ENCODE results near the gene GRK5.
"Not testable (repeated sequence)": the region's sequence is repeated elsewhere in the genome, so short reads cannot be mapped to it uniquely, and the experiment has no call there.

GRK5 gene

DNA sequence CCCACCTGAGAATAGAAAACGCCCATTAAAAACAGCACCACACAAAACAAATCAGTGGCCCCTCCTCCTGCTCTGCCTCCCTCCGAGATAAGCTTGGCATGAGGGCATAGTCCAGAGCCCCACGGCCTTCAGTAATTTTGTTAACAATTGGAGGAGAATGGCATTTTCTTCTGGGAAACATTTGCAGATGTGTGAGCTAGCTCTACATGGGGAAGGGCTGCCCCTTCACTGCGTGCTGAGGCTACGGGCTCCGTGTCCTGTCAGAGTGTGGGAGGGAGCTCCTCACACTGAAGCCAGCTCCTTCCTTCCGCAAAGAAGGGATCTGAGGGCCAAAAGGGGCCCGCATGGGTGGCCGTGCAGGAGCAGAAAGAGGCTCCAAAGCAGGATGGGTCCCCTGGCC is 15.2 kb downstream of the GRK5 start:
- DNase-seq (ENCODE audit: low read depth) = no peak

DNA sequence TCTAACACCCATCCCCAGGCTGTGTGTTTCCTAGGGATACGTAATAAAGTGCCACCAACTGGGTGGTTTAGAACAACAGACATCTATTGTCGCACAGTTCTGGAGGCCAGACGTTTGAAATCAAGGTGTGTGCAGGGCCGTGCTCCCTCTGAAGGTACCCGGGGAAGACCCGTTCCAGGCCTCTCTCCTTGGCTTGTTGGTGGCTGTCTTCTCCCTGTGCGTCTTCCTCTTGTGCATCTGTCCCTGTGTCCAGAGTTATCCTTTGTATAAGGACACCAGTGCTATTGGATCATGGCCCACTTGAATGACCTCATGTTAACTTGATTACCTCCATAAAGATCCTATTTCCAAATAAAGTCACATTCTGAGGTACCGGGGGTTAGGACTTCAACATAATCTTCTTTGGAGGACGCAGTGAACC is 15.6 kb downstream of the GRK5 start:
- DNase-seq (ENCODE audit: low read depth) = no peak

DNA sequence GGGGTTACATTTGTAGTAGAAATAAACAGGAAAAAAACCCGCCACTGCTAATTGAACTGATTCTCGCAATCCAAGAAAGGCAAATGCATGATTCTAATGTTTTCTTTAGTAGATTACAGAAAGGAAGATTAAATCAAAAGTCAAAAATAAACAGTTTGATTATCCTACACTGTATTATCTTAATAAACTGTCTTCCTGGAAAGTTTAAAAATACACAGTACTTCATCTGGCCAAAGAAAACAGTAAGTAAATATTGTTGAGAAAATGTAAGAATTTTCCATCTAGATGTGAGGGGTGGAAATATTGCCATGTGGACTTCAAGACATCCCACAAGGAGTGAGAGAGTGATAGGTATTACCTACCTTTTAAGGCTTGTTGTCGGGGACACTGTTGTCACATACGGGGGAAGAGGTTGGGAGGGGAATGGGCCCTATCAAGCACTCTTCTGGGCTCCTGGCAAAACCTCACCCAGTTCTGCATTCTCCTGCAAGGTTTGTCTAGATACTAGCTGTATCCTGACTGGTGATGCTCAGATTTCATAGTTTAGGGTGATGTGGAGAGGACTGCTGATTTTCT is 17.8 kb downstream of the GRK5 start:
- no peak for DNase-seq (ENCODE audit: low read depth)

DNA sequence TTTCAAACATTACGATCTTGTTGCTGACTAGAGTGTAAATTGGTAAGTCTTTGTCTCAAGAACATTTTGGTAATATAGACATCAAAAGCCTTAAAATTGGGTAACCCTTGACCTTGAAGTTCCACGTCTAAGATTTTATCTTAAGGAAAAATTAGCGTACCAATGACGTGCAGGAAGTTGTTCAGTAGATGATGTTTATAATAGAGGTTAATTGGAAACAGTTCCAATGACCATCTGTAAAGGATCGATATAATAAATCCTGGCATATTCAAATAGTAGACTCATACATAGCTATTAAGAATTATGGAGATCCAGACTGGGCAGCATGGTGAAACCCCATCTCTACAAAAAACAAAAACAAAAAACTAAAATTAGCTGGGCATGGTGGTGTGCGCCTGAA is 20.5 kb downstream of the GRK5 start:
- no peak for DNase-seq (ENCODE audit: low read depth)

DNA sequence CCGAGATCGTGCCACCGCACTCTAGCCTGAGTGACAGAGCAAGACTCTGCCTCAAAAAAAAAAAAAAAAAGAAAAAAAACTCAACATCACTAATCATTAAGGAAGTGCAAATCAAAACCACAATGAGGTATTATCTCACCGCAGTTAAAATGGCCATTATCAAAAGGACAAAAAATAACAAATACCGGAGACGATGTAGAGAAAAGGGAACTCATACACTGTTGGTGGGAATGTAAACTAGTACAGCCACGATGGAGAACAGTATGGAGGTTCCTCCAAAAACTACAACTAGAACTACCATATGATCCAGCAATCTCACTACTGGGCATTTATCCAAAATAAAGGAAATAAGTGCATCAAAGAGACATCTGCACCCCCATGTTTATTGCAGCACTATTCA is 24.3 kb downstream of the GRK5 start:
- no peak for DNase-seq (ENCODE audit: low read depth)

DNA sequence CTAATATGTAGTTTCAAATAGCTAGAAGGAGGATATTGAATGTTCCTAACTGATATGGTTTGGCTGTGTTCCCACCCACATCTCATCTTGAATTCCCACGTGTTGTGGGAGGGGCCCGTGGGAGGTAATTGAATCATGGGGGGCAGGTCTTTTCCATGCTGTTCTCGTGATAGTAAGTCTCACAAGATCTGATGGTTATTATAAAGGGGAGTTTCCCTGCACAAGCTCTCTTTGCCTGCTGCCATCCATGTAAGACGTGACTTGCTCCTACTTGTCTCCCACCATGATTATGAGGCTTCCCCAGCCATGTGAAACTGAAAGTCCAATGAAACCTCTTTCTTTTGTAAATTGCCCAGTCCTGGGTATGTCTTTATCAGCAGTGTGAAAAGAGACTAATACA is 25.1 kb downstream of the GRK5 start:
- DNase-seq (ENCODE audit: low read depth) = not testable (repeated sequence)

DNA sequence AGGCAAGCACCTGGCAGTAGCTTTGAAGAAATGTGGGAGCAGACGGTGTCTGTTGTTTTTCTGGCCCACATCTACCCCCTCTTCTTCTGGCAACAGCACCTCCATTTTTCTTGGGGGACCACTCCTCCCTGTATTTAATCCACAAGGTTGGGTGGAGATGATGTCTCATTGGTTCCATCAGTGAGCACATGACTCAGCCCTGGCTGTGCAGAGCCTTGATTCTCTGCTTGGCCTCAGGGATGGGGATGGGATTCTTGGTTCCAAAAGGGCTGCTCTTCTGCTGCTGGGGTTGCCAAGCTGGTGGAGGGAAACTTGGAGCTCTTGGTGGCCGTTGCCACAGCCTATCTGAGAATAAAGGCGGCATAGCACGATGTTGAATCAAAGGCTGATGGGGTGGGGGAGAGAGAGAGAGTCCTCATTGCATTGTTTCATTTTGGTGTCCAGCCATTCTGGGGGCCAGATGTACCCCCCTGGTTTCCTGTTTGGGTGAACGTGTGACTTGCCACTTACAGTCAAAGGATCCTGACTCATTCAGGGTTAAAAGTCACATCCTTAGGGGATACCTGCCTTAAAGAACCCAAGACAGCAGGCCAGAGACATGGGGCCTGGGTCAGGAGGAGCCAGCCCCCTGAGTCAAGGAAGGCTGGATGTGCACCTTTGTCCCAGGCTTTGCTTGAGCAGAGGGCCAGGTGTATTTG is 25.9 kb downstream of the GRK5 start:
- no peak for DNase-seq (ENCODE audit: low read depth)

DNA sequence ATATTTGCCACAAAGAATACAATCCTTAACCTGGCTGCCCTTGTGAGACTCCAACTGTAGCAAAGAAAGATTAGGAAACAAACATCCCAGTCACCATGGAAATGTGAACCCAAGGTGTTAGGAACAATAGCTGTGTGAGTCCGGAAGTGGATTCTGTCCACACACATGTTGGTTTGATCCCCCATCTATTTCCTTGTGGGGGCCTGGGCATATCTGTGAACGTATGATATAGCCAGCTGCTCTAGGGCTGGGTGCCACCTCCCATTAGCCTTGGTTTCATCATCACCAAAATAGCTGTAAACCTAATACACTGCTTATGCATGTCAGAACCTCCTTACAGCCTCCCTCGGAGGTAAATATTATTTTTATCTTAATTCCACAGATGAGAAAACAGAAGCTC is 26.4 kb downstream of the GRK5 start:
- no peak for DNase-seq (ENCODE audit: low read depth)

DNA sequence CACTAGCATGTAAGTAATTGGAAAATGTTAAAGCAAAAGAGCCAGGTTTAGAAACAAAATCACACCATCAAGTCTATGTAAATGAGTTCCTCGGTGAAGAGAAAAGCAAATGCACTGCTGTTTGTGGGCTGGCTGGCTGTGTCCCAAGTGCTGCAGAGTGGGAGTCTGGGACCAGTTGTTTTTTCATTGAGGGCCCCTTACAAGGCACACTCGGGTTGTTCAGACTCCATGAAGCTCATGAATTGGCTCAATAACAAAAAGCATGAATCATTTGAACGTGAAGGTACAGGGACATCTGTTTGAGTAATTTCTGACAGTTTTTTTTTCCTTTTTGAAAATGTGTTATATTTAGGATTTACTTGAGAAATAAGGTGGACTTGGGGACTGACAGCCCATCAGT is 28.0 kb downstream of the GRK5 start:
- no peak for DNase-seq (ENCODE audit: low read depth)

DNA sequence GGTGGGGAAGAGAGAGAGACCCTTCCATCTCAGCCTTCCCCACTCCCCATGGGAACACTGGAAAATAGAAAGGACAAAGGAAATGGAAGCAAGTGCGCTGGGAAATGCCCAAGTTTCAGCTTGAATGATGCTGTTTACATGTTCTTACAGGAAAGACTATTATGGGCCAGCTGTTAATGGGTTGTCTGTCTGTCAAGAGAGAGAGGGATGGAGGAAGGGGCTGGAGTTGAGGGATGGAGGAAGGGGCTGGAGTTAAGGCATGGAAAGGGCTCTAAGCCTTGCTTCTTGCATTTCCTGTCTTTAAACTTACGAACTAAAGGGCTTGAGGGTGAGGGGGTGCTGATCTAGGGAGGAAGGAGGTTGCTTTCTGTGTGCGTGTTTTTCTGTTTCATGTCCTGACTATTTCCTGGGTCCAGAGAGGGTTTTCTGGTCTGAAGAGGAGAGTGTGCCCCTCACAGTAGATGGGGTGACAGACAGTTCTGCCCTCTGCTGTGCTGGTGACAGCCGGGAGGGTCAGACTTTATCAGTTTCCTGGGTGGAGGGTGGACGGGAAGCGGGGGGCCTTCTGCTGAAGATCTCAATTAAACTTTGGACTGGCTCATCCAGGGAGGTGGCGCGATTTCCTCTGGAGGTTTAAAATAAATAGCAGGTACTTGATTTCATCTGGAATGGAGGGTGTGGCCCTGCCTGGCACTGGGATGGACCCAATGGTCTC is 30.5 kb downstream of the GRK5 start:
- no peak for DNase-seq (ENCODE audit: low read depth)

DNA sequence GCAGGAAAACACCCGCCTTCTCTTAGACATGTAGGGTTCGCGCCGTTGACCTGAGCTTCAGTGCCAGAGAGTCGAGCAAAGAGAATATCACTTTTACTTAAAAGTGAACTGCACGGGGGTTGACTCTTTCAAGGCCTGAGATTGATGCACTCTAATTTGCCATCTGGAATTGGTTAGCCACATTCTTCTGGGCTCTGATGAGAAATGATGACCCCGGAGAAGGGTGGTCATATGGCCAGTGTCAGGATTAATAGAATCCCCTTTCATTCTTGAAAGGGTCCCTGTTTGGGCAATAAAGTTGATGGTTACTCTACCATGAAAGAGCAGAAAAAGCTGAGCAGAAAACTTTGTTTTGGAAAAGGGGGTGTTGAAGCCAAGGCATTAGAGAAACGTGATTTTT is 31.2 kb downstream of the GRK5 start:
- no peak for DNase-seq (ENCODE audit: low read depth)

DNA sequence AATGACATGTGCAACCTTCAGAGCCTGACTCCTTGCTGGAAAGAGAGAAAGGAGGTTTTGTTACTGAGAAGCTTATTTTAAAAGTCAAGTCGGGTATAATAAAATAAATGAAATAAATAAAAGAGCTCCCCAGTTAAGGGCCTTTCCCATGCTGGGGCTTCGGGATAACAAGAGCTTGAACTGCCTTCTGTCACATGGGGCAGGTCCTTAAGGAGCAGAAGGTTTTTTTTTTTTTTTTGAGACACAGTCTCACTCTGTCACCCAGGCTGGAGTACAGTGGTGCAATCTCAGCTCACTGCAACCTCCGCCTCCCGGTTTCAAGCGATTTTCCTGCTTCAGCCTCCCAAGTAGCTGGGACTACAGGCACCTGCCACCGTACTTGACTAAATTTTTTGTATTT is 31.6 kb downstream of the GRK5 start:
- not testable (repeated sequence) for DNase-seq (ENCODE audit: low read depth)

DNA sequence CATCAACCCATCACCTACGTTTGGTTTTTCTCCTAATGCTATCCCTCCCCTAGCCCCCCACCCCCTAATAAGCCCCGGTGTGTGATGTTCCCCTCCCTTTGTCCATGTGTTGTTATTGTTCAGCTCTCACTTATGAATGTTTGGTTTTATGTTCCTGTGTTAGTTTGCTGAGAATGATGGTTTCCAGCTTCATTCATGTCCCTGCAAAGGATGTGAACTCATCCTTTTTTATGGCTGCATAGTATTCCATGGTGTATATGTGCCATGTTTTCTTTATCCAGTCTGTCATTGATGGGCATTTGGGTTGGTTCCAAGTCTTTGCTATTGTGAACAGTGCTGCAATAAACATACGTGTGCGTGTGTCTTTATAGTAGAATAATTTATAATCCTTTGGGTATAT is 32.3 kb downstream of the GRK5 start:
- DNase-seq (ENCODE audit: low read depth) = not testable (repeated sequence)

DNA sequence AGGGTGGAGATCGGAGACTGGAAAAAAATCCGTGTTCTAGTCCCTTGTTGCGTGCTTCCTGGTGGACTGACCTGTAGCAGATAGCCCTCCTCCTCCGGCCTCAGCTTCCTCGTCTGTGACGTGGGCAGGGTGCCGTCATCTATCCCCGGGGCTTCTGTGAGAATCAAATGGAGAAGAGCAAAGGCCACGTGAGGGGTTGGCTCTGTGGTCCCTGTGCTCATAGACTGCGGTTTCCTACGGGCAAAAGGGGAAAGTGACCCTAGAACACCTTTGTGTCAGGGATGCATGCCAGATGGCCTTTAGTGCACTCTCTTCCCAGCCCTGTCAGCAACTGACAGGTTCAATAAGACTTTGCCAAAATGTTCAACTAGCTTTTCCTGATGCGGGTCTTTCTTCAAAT is 33.7 kb downstream of the GRK5 start:
- no peak for DNase-seq (ENCODE audit: low read depth)

DNA sequence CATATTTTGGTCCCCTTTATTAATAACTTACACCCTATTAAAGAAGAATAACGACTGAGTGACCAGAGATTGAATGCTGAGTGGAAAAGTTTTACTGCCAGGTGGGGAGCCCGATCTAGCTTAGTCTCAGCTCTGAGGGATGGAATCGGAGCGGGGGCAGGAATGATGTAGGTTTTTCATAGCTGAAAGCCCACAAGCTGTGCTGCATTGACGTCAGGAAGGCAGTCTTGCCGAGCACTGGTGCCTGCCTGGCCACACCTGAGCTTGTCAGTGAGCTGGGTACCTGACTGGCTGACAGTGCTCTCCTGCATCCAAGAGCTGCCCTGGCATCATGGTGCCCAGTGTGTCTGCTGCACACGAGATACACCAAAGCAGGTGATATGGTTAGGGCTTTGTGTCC is 34.8 kb downstream of the GRK5 start:
- DNase-seq (ENCODE audit: low read depth) = no peak

DNA sequence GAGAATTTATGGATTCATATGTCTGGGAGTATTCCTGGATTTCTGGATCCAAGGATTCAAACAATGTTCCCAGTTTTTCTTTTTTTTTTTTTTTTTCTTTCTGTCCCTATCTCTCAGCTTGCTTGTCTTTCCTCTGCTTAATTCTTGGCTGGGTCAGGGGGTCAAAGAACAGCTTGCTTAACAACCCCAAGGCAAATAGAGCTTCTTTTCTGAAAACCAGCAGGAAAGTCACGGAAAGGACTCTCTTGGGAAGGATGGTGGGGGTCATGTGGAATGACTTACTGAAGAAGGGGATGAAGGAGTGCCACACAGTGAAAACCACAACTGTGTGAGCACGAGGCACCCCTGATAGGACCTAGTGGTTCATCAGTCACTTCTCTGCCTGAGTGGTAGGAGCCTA is 36.1 kb downstream of the GRK5 start:
- no peak for DNase-seq (ENCODE audit: low read depth)

DNA sequence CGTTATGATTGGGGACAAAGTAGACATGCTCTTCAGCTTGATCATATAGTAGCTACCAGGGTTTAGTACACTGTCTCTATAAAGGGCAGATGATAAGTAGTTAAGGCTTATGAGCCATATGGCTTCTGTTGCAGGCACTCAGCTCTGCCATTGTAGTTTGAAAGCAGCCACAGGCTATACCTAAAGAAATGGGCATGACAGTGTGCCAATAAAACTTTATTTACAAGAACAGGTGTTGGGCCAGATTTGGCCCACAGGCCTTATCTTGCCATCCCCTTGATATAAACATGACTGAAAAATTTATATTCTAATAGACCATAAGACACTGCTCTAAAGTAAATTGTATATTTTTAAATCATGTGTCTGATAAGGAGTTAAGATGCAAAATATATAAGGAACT is 36.6 kb downstream of the GRK5 start:
- no peak for DNase-seq (ENCODE audit: low read depth)

DNA sequence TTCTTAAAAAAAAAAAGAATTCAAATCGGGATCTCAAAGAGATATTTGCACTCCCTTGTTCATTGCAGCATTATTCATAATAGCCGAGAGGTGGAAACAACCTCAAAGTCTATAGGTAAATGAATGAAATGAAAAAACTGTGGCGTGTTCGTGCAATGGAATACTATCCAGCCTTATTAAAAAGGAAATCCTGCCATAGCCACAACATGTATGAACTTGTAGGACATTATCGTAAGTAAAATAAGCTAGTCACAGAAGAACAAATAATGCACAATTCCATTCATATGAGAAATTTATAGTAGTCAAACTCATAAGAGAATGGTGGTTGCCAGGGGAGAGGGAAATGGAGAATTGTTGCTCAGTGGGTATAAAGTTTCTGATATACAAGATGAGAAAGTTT is 37.9 kb downstream of the GRK5 start:
- no peak for DNase-seq (ENCODE audit: low read depth)

DNA sequence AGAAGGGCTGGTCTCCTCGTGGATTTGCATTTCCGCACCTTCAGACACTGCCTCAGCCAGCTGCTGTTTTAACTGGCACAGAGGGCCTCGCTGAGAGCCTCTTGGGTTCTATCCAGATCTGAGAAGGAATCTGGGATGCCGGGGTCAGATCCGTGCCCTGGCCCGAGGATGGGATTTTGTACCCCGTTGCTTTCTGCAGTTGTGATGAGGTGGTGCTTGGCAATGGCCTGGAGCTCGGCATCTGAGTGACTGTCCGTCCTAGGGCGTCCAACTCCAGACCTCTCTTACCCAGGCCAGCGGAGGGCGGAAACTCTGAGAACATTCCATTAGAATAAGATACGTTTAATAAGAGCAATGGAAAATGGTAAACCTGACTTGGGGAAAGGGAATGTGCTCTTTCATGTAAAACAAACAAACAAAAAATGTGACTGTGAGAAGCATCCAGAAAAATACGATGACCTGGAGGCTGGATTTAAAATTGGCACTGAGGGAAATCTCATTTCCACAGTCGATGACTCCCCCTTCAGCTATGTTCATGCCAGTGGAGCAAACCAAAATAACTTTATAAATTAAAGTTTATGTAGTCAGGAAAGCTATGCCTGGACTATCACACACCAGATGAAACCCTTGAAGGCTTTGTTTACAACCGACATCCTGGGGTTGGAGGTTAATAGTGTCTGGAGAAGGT is 39.6 kb downstream of the GRK5 start:
- no peak for DNase-seq (ENCODE audit: low read depth)

DNA sequence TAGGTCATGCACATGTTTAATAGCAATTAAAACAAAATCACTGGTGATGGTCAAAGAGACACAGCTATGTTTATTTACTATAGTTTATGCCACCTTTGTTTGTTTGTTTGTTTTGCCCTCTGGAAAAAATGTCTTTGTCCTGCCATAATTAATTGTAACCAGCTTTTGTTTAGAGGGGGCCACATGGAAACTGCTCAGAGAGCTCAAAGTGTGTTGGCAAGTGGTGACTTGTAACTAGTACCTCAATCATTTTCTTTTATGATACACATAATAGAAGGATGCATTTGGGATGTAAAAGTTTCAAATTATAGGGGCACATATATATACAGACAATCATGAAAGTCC is 40.2 kb downstream of the GRK5 start:
- no peak for DNase-seq (ENCODE audit: low read depth)

DNA sequence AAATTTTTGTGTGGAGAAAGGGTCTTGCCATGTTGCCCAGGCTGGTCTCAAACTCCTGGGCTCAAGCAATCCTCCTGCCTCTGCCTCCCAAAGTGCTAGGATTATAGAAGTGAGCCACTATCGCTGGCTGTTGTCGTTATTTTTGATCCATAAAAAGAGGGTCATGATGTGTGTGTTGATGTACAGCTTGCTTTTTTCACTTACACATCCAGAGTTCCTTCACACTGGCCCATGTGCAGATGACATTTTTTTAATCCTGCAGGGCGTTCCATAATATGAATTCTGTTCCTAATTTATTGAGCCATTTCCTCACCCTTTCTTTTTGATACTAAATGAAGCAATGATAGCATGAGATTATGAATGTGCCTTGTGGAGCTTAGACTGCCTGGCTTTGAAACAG is 40.8 kb downstream of the GRK5 start:
- no peak for DNase-seq (ENCODE audit: low read depth)

DNA sequence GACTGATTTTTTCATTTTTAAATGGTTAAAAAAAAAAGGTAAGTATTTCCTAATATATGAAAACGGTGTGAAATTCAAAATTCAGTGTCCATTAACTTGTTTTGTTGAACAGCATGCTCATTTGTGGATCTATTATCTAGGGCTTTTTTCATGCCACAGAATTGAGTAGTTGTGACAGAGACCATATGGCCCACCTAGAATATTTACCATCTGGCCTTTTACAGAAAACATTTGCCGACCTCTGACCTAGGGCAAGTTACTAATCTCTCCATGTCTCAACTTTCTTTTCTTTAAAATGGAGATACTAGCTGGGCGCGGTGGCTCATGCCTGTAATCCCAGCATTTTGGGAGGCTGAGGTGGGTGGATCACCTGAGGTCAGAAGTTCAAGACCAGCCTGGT is 41.3 kb downstream of the GRK5 start:
- no peak for DNase-seq (ENCODE audit: low read depth)

DNA sequence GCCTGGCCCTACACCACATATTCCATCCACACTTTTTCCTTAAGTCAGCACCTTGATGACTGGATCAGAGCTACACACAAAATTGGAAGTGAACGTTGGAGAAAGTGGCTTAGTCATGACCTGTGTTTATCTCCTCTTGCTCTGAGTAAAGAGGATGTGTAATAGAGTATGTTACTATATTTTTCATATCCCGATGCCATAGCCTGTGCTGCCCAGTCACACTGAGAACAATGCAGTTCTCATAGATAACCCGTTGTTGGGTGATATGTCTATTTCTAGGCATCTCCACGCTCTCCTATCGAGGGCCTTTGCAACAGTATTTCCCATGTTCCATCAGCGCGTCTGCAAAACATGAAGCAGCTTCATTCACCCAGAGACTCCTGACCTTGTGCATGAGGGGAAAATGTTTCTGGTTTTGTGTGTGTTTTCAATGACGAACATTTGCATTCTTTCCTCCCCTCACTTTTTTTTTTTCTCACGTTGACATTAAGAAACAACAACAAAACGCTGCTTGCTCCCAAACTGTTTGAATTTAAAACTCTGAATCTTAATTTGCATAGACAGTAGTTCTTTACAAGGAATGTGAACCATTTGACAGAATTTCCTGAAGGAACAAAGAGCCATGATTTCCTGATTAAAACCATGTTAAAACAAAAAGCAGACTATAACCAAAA is 43.4 kb downstream of the GRK5 start:
- DNase-seq (ENCODE audit: low read depth) = no peak
